GM13976 (cell line): ENCODE results near the gene ANK2.

ENCODE experiments used
- DNase-seq: peaks from one replicate; pipeline ENCODE4 v3.0.0; 2012; ENCODE audit warnings: low spot score
- CTCF ChIP-seq: IDR thresholded peaks from 2 replicates; pipeline ENCODE4 v1.5.1; 2012; ENCODE audit warnings: borderline replicate concordance, mild to moderate bottlenecking; ENCODE audit not compliant: insufficient read depth; ENCODE audit errors: extremely low read depth, missing control alignments, control extremely low read depth
- in situ Hi-C: fragments of 300-500 bp; cut with MboI; formaldehyde crosslinking; loops from one replicate; pipeline ENCODE4 v1.12.0; 2022; ENCODE audit warnings: low sequenced_read_pairs, mixed read lengths, inconsistent platforms; ENCODE audit not compliant: unreplicated experiment

The ANK2 gene

GRCh38 chr4:113371111-113371510 is 321.7 kb downstream of the ANK2 start:
- in situ Hi-C loops: no loop called here
- no peak for TF ChIP-seq CTCF
- DNase-seq: no peak

DNA sequence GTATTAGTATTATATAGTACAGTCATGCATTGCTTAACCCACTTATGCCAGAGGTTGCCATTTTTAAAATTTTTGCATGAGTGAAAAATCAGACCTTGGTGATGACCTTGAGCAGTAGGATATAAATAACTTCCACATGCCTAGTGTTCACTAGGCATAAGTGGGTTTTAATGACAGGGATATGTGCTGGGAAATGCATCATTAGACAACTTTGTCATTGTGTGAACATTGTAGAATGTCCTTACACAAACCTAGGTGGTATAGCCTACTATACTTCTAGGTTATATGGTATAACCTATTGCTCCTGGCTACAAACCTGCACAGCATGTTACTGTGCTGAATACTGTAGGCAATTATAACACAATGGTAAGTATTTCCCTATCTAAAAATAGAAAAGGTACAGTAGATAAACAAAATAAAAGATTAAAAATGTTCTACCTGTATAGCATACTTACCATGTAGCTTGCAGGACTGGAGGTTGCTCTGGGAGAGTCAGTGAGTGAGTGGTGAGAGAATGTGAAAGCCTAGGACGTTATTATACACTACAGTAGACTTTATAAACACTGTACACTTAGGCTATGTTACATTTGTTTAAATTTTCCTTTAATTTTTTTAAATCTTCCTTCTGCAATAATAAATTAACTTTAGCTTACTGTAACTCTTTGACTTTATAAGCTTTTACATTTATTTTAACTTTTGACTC is 326.7 kb downstream of the ANK2 start:
- DNase-seq: no peak
- in situ Hi-C loops: loop anchor here (25.0 kb wide), 5 partner anchors 386 to 1311 kb away; partner anchors contain the start of gene CAMK2D

GRCh38 chr4:113378836-113379235 is 329.4 kb downstream of the ANK2 start:
- TF ChIP-seq CTCF: no peak
- DNase-seq: no peak
- in situ Hi-C loops: loop anchor here (25.0 kb wide), 5 partner anchors 383 to 1308 kb away; partner anchors contain the start of gene CAMK2D

More for the DNA sequence above, 326.7 kb downstream of the ANK2 start:
- no peak for TF ChIP-seq CTCF

- in situ Hi-C loops: loop anchor here (25.0 kb wide), 5 partner anchors 380 to 1305 kb away; partner anchors contain the start of gene CAMK2D
- TF ChIP-seq CTCF: no peak
- no peak for DNase-seq
Observed at GRCh38 chr4:113382704-113383103, 333.3 kb downstream of the ANK2 start.

GRCh38 chr4:113383111-113383785 is 333.8 kb downstream of the ANK2 start:
- DNase-seq: no peak
- TF ChIP-seq CTCF: no peak
- in situ Hi-C loops: loop anchor here (25.0 kb wide), 5 partner anchors 379 to 1304 kb away; partner anchors contain the start of gene CAMK2D

DNA sequence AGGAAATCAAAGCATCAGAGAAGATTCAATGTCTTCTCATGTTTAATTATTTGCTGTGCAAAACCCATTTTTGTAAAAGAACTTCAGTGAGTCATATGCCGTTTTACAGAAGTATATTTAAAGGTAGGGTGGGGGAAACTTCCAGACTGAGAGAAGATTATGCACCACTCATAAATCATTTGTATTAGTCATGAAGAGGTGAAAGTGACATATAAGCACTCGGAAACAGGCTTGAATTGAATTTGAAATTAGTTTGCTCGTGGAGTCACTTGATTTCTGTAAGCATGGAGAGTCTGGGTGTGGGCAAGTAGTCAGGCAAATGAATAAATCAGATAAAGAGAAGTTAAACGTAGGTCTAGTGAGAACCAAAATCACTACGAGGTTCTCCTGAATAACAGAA is 335.1 kb downstream of the ANK2 start:
- no peak for DNase-seq
- in situ Hi-C loops: loop anchor here (25.0 kb wide), 5 partner anchors 378 to 1303 kb away; partner anchors contain the start of gene CAMK2D
- TF ChIP-seq CTCF: no peak
